SH-SY5Y (cell line): ENCODE results near the gene FYN.
A peak's percentile ranks its signal among the peaks of the same experiment; 100 is the strongest.

Source experiments
- GATA2 ChIP-seq: IDR thresholded peaks from 2 replicates; pipeline ENCODE4 v1.6.1; 2011; ENCODE audit warnings: mild to moderate bottlenecking, low read depth, low read length
- GATA3 ChIP-seq: IDR thresholded peaks from 2 replicates; pipeline ENCODE4 v1.6.1; 2011; ENCODE audit warnings: low read depth, mild to moderate bottlenecking, low read length, moderate library complexity

Gene FYN

GRCh38 chr6:111892431-111892830, 19.2 kb upstream of the FYN start:
- TF ChIP-seq GATA2 (no peak), GATA3 (no peak)

DNA sequence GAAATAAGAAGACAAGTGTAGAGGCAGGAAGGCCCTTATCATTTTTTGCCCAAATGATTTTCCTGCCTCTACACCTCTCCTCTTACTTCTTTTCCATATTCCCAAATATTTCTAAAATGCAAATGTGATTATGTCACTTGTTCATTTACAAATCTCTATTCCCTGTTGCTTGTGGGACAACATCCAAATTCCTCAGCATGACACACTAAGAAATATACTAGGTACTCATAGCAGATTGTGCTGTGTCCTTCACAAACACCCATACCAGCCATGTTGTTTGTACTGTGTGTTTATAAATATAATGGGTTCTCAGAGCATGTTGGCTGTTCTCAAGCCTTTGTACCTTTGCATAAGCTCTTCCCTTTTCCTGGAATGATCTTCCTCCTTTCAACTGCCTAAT, 17.7 kb upstream of the FYN start:
- TF ChIP-seq GATA2 = no peak
- TF ChIP-seq GATA3 = no peak

DNA sequence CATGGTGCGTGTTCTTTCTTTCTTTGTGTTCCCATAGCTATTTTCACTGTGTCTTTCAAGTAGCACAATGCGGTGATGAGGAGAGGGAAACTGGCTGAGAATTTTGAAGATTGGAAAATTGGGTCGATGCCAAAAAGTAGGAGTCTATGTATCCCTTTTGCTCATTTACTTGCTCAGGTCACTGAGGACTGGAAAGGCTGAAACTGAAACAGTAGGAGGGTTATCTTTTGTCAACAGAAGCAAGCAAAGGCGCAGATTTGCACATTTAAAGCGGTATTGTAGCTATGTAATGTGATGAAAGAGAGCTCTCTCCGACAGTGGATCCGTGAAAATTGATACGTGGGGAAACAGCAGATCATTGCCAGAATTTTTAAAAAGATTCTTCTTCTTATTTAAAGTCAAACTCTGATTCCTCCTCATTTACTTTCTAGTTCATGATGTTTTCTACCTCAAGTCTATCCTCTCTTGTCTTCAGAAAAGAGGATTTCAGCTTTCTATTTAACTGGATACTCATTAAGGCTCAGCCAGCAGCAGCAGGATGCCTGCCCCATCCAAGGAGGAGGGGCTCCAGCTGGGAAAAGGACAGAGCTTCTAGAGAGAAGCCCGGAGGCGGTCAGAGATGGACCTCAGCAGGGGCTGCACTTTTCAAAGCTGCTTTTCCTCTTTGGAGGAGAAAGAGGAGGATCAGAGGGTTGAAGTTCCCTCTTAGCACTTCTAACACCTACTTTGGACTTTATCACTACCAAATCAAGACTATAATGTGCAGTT, 15.9 kb upstream of the FYN start:
- TF ChIP-seq GATA2 (no peak), GATA3 (no peak)

DNA sequence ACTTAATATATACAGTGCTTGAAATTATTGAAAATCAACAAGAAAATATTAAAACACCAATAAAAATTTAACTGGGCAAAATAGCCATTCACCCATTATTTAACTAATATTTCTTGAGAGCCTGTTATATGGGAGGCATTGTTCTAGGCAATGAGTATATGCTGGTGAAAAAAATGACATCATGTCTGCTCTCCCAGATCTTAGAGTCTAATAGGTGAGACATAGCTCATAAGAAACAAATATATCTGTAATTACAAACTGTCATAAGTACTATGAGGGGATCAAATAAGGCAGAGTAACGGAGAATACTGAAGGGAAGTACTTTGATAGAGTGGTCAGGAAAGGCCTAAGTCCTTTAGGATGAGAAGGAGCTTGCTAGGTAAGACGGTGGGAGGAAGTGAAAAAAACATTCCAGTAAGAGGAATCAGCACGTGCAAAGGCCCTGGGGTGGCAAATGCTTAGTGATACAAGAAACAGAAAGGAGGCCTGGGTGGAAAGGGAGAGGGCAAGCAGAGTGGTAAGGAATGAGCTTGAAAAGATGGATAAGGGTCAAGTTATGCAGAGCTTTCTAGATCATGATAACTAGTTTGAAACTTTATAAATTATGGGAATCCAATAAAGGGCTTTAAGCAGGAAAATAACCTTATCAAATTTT, 12.2 kb upstream of the FYN start:
- TF ChIP-seq GATA2 (no peak), GATA3 (no peak)

- TF ChIP-seq GATA3 (no peak), GATA2 (no peak)
Measured at GRCh38 chr6:111884068-111884467, 10.8 kb upstream of the FYN start.

GRCh38 chr6:111880181-111880888, 7.1 kb upstream of the FYN start:
- TF ChIP-seq GATA2 = no peak
- TF ChIP-seq GATA3 = no peak

DNA sequence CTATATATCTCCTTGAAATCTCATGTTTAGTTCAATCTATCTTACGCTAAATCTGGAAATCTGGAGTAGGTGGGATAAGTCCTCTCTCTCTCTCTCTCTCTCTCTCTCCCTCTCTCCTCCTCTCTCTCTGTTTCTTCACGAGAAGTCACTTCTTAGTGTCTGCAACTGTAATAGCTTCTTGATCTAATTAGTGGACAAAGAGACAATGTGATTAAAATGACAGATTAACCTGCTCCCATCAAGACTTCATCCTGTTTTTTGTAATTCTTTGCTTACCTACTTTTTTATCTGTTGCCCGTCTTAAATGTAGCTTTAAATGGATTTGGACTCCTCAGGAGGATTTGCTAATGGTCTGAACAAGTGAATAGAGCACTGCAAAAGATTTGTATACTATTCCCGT, 2.5 kb upstream of the FYN start:
- TF ChIP-seq GATA2 (no peak), GATA3 (no peak)

GRCh38 chr6:111874025-111874415, 768 bp upstream of the FYN start:
- TF ChIP-seq GATA2 (0 out of 2 replicates have a peak, but pooled peaks have one; percentile 1), GATA3 (no peak)

GRCh38 chr6:111872401-111873177, 663 bp downstream of the FYN start:
- TF ChIP-seq GATA2 = no peak
- no peak for TF ChIP-seq GATA3

- peak; percentile 69 for TF ChIP-seq GATA2
- TF ChIP-seq GATA3 = no peak
Measured at GRCh38 chr6:111871725-111872400, 1.4 kb downstream of the FYN start.

GRCh38 chr6:111871207-111871606, 2.0 kb downstream of the FYN start:
- TF ChIP-seq GATA3 (no peak), GATA2 (no peak)

DNA sequence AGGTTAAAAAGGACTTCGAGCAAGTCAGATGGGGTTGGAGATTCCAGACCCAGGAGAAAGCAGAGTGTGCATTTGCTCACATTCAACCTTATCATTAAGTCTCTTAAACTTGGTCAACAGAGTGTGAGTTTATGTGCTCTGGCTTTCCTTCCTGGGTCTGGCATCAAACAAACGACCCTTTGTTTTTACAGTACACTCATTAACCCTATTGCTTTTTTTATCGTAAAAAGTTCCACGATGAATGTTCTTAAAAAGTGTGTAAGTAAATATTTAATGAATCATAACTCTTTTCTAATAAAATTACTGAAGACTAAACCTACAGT, 2.5 kb downstream of the FYN start:
- TF ChIP-seq GATA3 (no peak), GATA2 (no peak)

DNA sequence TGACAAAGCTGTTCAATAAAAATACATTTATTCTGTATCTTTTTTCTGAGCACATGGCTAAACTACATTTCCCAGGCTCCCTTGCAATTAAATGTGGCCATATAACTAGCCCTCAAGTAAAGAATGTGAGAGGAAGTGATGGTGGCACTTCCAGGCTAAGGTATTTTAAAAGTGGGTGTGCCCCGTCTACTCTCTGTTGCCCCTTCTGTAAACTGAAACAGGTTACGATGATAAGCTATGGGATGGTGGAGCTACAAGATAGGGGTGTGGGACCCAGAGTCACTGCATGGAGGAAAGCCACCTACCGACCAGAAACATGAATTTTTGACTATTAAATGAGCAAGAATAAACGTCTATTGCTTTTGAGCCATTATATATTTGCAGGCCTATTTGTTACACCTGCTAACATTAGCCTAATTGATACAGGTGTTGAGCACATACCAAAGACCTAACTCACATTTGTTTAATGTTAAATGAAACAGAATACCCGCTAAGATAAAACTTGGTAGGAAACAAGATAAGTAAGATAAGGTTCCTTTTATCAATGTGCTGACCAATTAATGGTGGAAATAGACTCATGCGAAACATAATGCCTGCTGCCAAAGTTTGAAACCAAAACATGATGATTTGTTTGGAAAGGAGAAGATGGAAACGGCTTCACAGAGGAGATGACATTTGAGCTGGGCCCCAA, 3.1 kb downstream of the FYN start:
- TF ChIP-seq GATA3 = no peak
- no peak for TF ChIP-seq GATA2
